NCI-H1436 (cell line): ENCODE measurements around the gene BEGAIN.
A peak's percentile ranks its signal among the peaks of the same experiment; 100 is the strongest.

Experiments
- DNase-seq: peaks from one replicate; lab custom pipeline; 2025; lab: John Stamatoyannopoulos, UW

Gene BEGAIN

GRCh38 chr14:100549834-100550625 is 37.2 kb downstream of the BEGAIN start:
- DNase-seq, result no peak

GRCh38 chr14:100548939-100549338 is 38.3 kb downstream of the BEGAIN start:
- no peak for DNase-seq

GRCh38 chr14:100548295-100548655 is 38.9 kb downstream of the BEGAIN start:
- DNase-seq, result no peak

GRCh38 chr14:100547633-100548294 is 39.5 kb downstream of the BEGAIN start:
- DNase-seq, result peak; percentile 65

- DNase-seq, result no peak
These were observed 41.2 kb downstream of the BEGAIN start for GRCh38 chr14:100546051-100546443.

- no peak for DNase-seq
These were observed 41.9 kb downstream of the BEGAIN start for GRCh38 chr14:100545359-100545758.

- DNase-seq, result no peak
These were observed 42.6 kb downstream of the BEGAIN start for GRCh38 chr14:100544506-100545141.

- no peak for DNase-seq
These were observed 43.5 kb downstream of the BEGAIN start for GRCh38 chr14:100543471-100544455.

GRCh38 chr14:100542619-100543205 is 44.5 kb downstream of the BEGAIN start:
- no peak for DNase-seq

GRCh38 chr14:100541621-100542560 is 45.3 kb downstream of the BEGAIN start:
- no peak for DNase-seq

GRCh38 chr14:100540926-100541620 is 46.1 kb downstream of the BEGAIN start:
- DNase-seq, result no peak

- DNase-seq, result no peak
These were observed 46.9 kb downstream of the BEGAIN start for GRCh38 chr14:100540141-100540925.

GRCh38 chr14:100539766-100540140 is 47.5 kb downstream of the BEGAIN start:
- DNase-seq, result no peak

GRCh38 chr14:100539003-100539660 is 48.1 kb downstream of the BEGAIN start:
- no peak for DNase-seq

GRCh38 chr14:100538351-100539002 is 48.7 kb downstream of the BEGAIN start:
- no peak for DNase-seq

- no peak for DNase-seq
These were observed 49.5 kb downstream of the BEGAIN start for GRCh38 chr14:100537446-100538350.
